ENCODE results near the gene CDH5. TPM values are rescaled to one million over a fixed set of nuclear protein-coding genes. Genes with fewer than 3 reads are reported as not detected.

Gene CDH5
- total and polyA plus RNA-seq, 2 of the 4 experiments (the other 2 are of a cell fraction): not detected

DNA sequence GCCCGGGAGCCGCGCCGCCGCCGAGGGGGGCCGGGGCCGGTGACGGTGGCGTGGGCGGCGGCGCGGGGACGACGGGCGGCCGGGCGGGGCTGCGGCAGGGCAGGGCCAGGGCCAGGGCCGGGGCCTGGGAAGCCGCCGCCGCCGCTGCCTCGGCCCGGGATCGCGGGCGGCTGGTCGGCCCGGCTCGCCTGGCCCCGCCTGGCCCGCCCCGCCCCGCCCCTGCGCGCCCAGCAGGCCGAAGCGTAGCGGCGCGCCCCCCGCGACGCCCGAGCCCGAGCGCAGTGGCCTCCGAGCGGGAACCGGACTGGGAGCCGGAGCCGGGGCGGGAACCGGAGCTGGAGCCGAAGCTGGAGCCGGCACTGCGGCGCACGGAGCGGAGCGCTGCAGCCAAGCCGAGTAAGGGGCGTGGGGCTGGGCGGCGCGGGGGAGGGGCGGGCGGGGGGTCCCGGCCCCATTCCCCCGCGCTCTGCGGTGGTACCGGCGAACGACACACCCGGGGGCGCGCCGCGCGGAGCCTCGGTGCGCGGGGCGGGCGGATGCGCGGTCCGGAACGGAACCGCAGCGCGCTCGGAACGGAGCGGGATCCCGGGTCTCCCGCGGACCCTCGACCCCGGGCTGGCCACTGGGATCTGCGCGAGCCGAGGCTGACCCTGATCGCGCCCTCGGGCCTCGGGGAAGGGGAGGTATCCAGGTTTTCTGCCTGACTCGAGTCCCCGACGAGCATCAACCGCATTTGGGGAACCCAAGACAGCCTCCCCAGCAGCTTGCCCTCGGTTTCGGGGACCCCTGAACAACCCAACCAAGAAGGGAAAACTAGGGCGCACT lies 60.8 kb downstream of the CDH5 start, which contains the start of gene BEAN1:
BEAN1 (plus strand) TSS at position 260 of the 825 bp plus-strand sequence. CDS start 10,382 bp downstream, outside the sequence.
- in situ Hi-C loops (cut with MboI; ENCODE audit: low sequenced_read_pairs): no loop called here
- TF ChIP-seq MAFK (IDR thresholded peaks at IDR 0.05; ENCODE audit: low read depth, low read length) (no peak), NFE2L2 (IDR thresholded peaks at IDR 0.05; ENCODE audit: low read depth, low read length) (no peak), SMC3 (IDR thresholded peaks at IDR 0.05; ENCODE audit: low read depth, low read length) (no peak), RAD21 (IDR thresholded peaks at IDR 0.05; ENCODE audit: low read length) (no peak), POLR2A (IDR thresholded peaks at IDR 0.05; ENCODE audit: low read depth, low read length) (no peak), BHLHE40 (IDR thresholded peaks at IDR 0.05; ENCODE audit: low read depth, low read length) (no peak), MAZ (IDR thresholded peaks at IDR 0.05; ENCODE audit: borderline replicate concordance, low read depth, low read length) (no peak), USF2 (IDR thresholded peaks at IDR 0.05; ENCODE audit: low read depth, low read length) (no peak), FOS (IDR thresholded peaks at IDR 0.05; ENCODE audit: low read depth, low read length) (no peak), RCOR1 (IDR thresholded peaks at IDR 0.05; ENCODE audit: insufficient replicate concordance, low read length) (no peak), CEBPB (IDR thresholded peaks at IDR 0.05; ENCODE audit: low read depth, low read length) (no peak), RFX5 (IDR thresholded peaks at IDR 0.05; ENCODE audit: low read depth, low read length) (no peak)
- TF ChIP-seq, protein P1, sequence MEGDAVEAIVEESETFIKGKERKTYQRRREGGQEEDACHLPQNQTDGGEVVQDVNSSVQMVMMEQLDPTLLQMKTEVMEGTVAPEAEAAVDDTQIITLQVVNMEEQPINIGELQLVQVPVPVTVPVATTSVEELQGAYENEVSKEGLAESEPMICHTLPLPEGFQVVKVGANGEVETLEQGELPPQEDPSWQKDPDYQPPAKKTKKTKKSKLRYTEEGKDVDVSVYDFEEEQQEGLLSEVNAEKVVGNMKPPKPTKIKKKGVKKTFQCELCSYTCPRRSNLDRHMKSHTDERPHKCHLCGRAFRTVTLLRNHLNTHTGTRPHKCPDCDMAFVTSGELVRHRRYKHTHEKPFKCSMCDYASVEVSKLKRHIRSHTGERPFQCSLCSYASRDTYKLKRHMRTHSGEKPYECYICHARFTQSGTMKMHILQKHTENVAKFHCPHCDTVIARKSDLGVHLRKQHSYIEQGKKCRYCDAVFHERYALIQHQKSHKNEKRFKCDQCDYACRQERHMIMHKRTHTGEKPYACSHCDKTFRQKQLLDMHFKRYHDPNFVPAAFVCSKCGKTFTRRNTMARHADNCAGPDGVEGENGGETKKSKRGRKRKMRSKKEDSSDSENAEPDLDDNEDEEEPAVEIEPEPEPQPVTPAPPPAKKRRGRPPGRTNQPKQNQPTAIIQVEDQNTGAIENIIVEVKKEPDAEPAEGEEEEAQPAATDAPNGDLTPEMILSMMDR (conservative IDR thresholded peaks at IDR 0.05; ENCODE audit: low read depth, low read length): no peak
- no peak within 1 kb of the TSS for H2BK20ac ChIP-seq (ENCODE audit: low read depth, low read length)
- peak within 1 kb of the TSS; percentile 37 for H3K4me3 ChIP-seq (ENCODE audit: insufficient read depth, low read depth, low read length)
- WGBS, 2 experiments (ENCODE audit: extremely low coverage in 2 of 2, insufficient read length in 1 of 2): 0% methylated on average over 9 of the region's 118 CpGs; no CpG with 5 or more reads in 1 of the 2 experiments
- CTCF ChIA-PET: no interaction called here
- H3K27ac ChIP-seq (ENCODE audit: insufficient read depth, low read length): no peak within 1 kb of the TSS
- dilution Hi-C loops (cut with HindIII; ENCODE audit: low sequenced_read_pairs, unreplicated experiment): no loop called here
- H3K9ac ChIP-seq (ENCODE audit: low read depth, low read length): no peak within 1 kb of the TSS; the same call in 1 of the 2 replicates
- H3K27me3 ChIP-seq (ENCODE audit: control insufficient read depth, insufficient read depth, low read length): peaks cover 76% of the 10 kb centered on the region
- peak within 1 kb of the TSS; percentile 84 for H2AFZ ChIP-seq (replicated peaks; ENCODE audit: low read length, poor library complexity)
- DNase-seq (no peak), ATAC-seq (ENCODE audit: low read depth) (peak; percentile 84)
- no TSS peak for BruUV-seq (replicated peaks)
- H3K36me3 ChIP-seq (ENCODE audit: control insufficient read depth, insufficient read depth, low read length): no peaks in the 10 kb centered on the region
- intact Hi-C loops (cut with micrococcal nuclease): no loop called here
- H3K4me1 ChIP-seq (ENCODE audit: control insufficient read depth, insufficient read depth, low read length): peaks cover 5% of the 10 kb centered on the region
- H4K20me1 ChIP-seq (ENCODE audit: insufficient read depth, low read length): no peaks in the 10 kb centered on the region
- peak within 1 kb of the TSS; percentile 42; the same call in 1 of the 2 replicates for H3K23ac ChIP-seq (ENCODE audit: low read depth, low read length)
- H2AK5ac ChIP-seq (ENCODE audit: low read depth, low read length): no peak within 1 kb of the TSS; the same call in 1 of the 2 replicates
- no peak within 1 kb of the TSS for H3K18ac ChIP-seq (ENCODE audit: low read depth, low read length)
- H2AK9ac ChIP-seq (replicated peaks; ENCODE audit: low read depth, low read length, poor library complexity): peak within 1 kb of the TSS; percentile 70
- no peaks in the 10 kb centered on the region for H3K9me3 ChIP-seq (ENCODE audit: control insufficient read depth, insufficient read depth, low read length)
- no peak within 1 kb of the TSS for H3K14ac ChIP-seq (replicated peaks; ENCODE audit: low read depth, low read length)
- H3K79me1 ChIP-seq (ENCODE audit: low read depth in 1 of 2, low read length in 2 of 2): no peaks in the 10 kb centered on the region
- H2BK120ac ChIP-seq (ENCODE audit: low read depth, low read length): no peak within 1 kb of the TSS
- H4K91ac ChIP-seq (ENCODE audit: insufficient read depth, low read depth, low read length): no peak within 1 kb of the TSS
- H3K56ac ChIP-seq (ENCODE audit: extremely low read depth, insufficient read depth, low read length): no peak within 1 kb of the TSS
- no peak within 1 kb of the TSS for H4K5ac ChIP-seq (ENCODE audit: low read depth, low read length)
- H4K8ac ChIP-seq (ENCODE audit: low read depth in 2 of 2, low read length in 2 of 2): no peak within 1 kb of the TSS
- H3K4me2 ChIP-seq (ENCODE audit: low read depth, low read length): peak within 1 kb of the TSS; percentile 70
- no peak within 1 kb of the TSS for H2BK5ac ChIP-seq (ENCODE audit: low read depth, low read length, poor library complexity, severe bottlenecking)
- no peaks in the 10 kb centered on the region for H3K9me1 ChIP-seq (ENCODE audit: insufficient read depth, low read length)
- H2BK15ac ChIP-seq (ENCODE audit: low read depth, low read length): no peak within 1 kb of the TSS
- no peak within 1 kb of the TSS for H3K4ac ChIP-seq (ENCODE audit: low read depth, low read length)
- POLR2A ChIA-PET (ENCODE audit: unreplicated experiment): no interaction called here

All from IMR-90 (cell line).